Right cardiac atrium (tissue), 5 donors: ENCODE results near the gene EIF3B. TPM values are rescaled to one million over a fixed set of nuclear protein-coding genes. Genes with fewer than 3 reads are reported as not detected.
"Not testable (repeated sequence)": the region's sequence is repeated elsewhere in the genome, so short reads cannot be mapped to it uniquely, and the experiment has no call there.

Experiments used
- ATAC-seq, 2 donors: fragments of 200-7000 bp; cut with Tn5 transposase; one replicate each; pipeline versions ENCODE4 v1.8.0 to v1.9.1; 2020; ENCODE audit warnings: moderate library complexity in 2 of 2, mild to moderate bottlenecking in 1 of 2
- DNase-seq, 3 donors: peaks; one replicate each; pipeline ENCODE4 v3.0.0-alpha.2; 2020
- H3K27ac ChIP-seq: one replicate; pipeline ENCODE4 v1.5.1; 2013; ENCODE audit warnings: mild to moderate bottlenecking, low read length, control low read depth, moderate library complexity
- H3K27me3 ChIP-seq: one replicate; pipeline ENCODE4 v1.6.1; 2013; ENCODE audit not compliant: control insufficient read depth, insufficient read depth
- H3K4me1 ChIP-seq: one replicate; pipeline ENCODE4 v1.6.1; 2013; ENCODE audit warnings: low read length; ENCODE audit not compliant: control insufficient read depth, insufficient read depth
- H3K4me3 ChIP-seq: one replicate; pipeline ENCODE4 v1.5.1; 2013; ENCODE audit warnings: low read length, control low read depth
- H3K9me3 ChIP-seq: one replicate; pipeline ENCODE4 v1.6.1; 2013; ENCODE audit warnings: low read length; ENCODE audit not compliant: control insufficient read depth
- WGBS: extraction: QIAGEN DNeasy Blood & Tissue Kit; methylation state at CpG from one replicate; pipeline ENCODE4 v1.1.7; 2013; 5-methylcytosine and 5-hydroxymethylcytosine counted together
- intact Hi-C, 4 donors: fragments of 100-400 bp; cut with DNase I; formaldehyde crosslinking; loops; one replicate each; pipeline versions ENCODE4 v1.11.0 to v1.14.0; 2022 to 2023
- polyA plus RNA-seq: library from polyadenylated mRNA; stranded (reverse); fragments of 200-250 nt; gene quantifications from one replicate; pipeline ENCODE4 v1.2.3, GENCODE V29; 2013
- total RNA-seq, 4 donors: library from RNA; stranded (reverse); fragmentation: NEBNext Ultra II Directional; extraction: Animal tissue kit (Norgen Biotek cat#: 25700); gene quantifications; one replicate each; pipeline ENCODE4 v1.2.1, GENCODE V29; 2021
- donor health status: healthy with polysubstance abuse.
- donor health status: DM: no; HTN: yes; CAD: no.
- donor health status: DM: no; HTN: no; CAD: no.
- donor health status: DM: no; HTN: yes; CAD: no; lungs with severe emphysema.
- donor health status: DM: yes; HTN: yes; CAD: no.

Gene EIF3B
- total and polyA plus RNA-seq, 5 donors = 40.7 to 81.7 (median 67.5) TPM

- Histone ChIP-seq H3K4me1 (no peaks in the 10 kb centered on the region), H3K27me3 (no peaks in the 10 kb centered on the region), H3K27ac (no peak overlapping the region), H3K9me3 (no peaks in the 10 kb centered on the region), H3K4me3 (no peak overlapping the region)
- DNase-seq (peak in 1 of 3 donors; percentile 47), ATAC-seq (peak in 1 of 2 donors; percentile 11)
- intact Hi-C loops = no loop called here
- WGBS = 90% methylated on average over 27 of the region's 27 CpGs
These were observed 21.9 kb downstream of the EIF3B start for GRCh38 chr7:2376351-2377154.

GRCh38 chr7:2377492-2377891, 22.9 kb downstream of the EIF3B start:
- intact Hi-C loops, H3K4me1 ChIP-seq, H3K4me3 ChIP-seq, H3K27ac ChIP-seq, ATAC-seq, H3K27me3 ChIP-seq, H3K9me3 ChIP-seq: not testable (repeated sequence)
- DNase-seq = peak in 1 of 3 donors; percentile 50
- WGBS = 94% methylated on average over 14 of the region's 18 CpGs

GRCh38 chr7:2378125-2378524, 23.5 kb downstream of the EIF3B start:
- H3K9me3 ChIP-seq, H3K27ac ChIP-seq, intact Hi-C loops, H3K27me3 ChIP-seq, H3K4me3 ChIP-seq, DNase-seq, H3K4me1 ChIP-seq, ATAC-seq: not testable (repeated sequence)
- 86% methylated on average over 14 of the region's 18 CpGs for whole genome bisulfite sequencing

- Histone ChIP-seq H3K27ac (no peak overlapping the region), H3K4me3 (no peak overlapping the region), H3K9me3 (no peaks in the 10 kb centered on the region), H3K27me3 (no peaks in the 10 kb centered on the region), H3K4me1 (no peaks in the 10 kb centered on the region)
- DNase-seq (no peak), ATAC-seq (no peak)
- WGBS = 92% methylated on average over 20 of the region's 20 CpGs
- intact Hi-C loops = no loop called here
These were observed 24.5 kb downstream of the EIF3B start for GRCh38 chr7:2379161-2379560.

- 93% methylated on average over 34 of the region's 34 CpGs for WGBS
- H3K9me3 ChIP-seq = no peaks in the 10 kb centered on the region
- no peaks in the 10 kb centered on the region for H3K27me3 ChIP-seq
- ATAC-seq (peak in 1 of 2 donors; percentile 5), DNase-seq (peak in 2 of 3 donors; percentile 36 to 51)
- intact Hi-C loops = no loop called here
- no peaks in the 10 kb centered on the region for H3K4me1 ChIP-seq
- H3K27ac ChIP-seq = no peak overlapping the region
- H3K4me3 ChIP-seq = no peak overlapping the region
These were observed 25.3 kb downstream of the EIF3B start for GRCh38 chr7:2379821-2380450.

- 95% methylated on average over 23 of the region's 23 CpGs for WGBS
- intact Hi-C loops = no loop called here
- no peaks in the 10 kb centered on the region for H3K27me3 ChIP-seq
- no peak overlapping the region for H3K27ac ChIP-seq
- H3K9me3 ChIP-seq = no peaks in the 10 kb centered on the region
- no peak for ATAC-seq
- DNase-seq = peak in 2 of 3 donors; percentile 19 to 55
- H3K4me1 ChIP-seq = no peaks in the 10 kb centered on the region
- H3K4me3 ChIP-seq = no peak overlapping the region
These were observed 25.8 kb downstream of the EIF3B start for GRCh38 chr7:2380461-2380860.

GRCh38 chr7:2381227-2381626, 26.6 kb downstream of the EIF3B start:
- Histone ChIP-seq H3K27me3 (no peaks in the 10 kb centered on the region), H3K4me1 (no peaks in the 10 kb centered on the region), H3K27ac (no peak overlapping the region), H3K4me3 (no peak overlapping the region), H3K9me3 (no peaks in the 10 kb centered on the region)
- no peak for ATAC-seq
- intact Hi-C loops = no loop called here
- WGBS = 40% methylated on average over 5 of the region's 5 CpGs
- DNase-seq = no peak

GRCh38 chr7:2381881-2382509, 27.4 kb downstream of the EIF3B start:
- Histone ChIP-seq H3K4me3 (no peak overlapping the region), H3K27ac (no peak overlapping the region), H3K4me1 (no peaks in the 10 kb centered on the region), H3K9me3 (no peaks in the 10 kb centered on the region), H3K27me3 (no peaks in the 10 kb centered on the region)
- 89% methylated on average over 21 of the region's 21 CpGs for WGBS
- DNase-seq = peak in 2 of 3 donors; percentile 29 to 55
- intact Hi-C loops = no loop called here
- no peak for ATAC-seq

GRCh38 chr7:2383543-2384274, 29.1 kb downstream of the EIF3B start:
- Histone ChIP-seq H3K27ac (no peak overlapping the region), H3K9me3 (no peaks in the 10 kb centered on the region), H3K27me3 (no peaks in the 10 kb centered on the region), H3K4me3 (no peak overlapping the region), H3K4me1 (no peaks in the 10 kb centered on the region)
- intact Hi-C loops = no loop called here
- WGBS = 82% methylated on average over 29 of the region's 29 CpGs
- peak in 1 of 3 donors; percentile 38 for DNase-seq
- ATAC-seq = no peak

- DNase-seq = peak in 1 of 3 donors; percentile 26
- H3K9me3 ChIP-seq = no peaks in the 10 kb centered on the region
- no peak for ATAC-seq
- H3K4me1 ChIP-seq = no peaks in the 10 kb centered on the region
- no peak overlapping the region for H3K27ac ChIP-seq
- intact Hi-C loops = no loop called here
- H3K4me3 ChIP-seq = no peak overlapping the region
- H3K27me3 ChIP-seq = no peaks in the 10 kb centered on the region
- 85% methylated on average over 19 of the region's 19 CpGs for WGBS
These were observed 30.0 kb downstream of the EIF3B start for GRCh38 chr7:2384354-2385243.
